Rectal smooth muscle tissue (tissue), 1 donor: ENCODE results near the gene ACE.

Source experiments
- H3K27ac ChIP-seq: one replicate; pipeline ENCODE4 v1.7.0; 2013; ENCODE audit warnings: low read depth, low read length, inconsistent platforms
- H3K27me3 ChIP-seq: one replicate; pipeline ENCODE4 v1.7.0; 2013; ENCODE audit warnings: low read length; ENCODE audit not compliant: control insufficient read depth, insufficient read depth
- H3K36me3 ChIP-seq: one replicate; pipeline ENCODE4 v1.7.0; 2013; ENCODE audit warnings: low read length; ENCODE audit not compliant: control insufficient read depth, insufficient read depth
- H3K4me1 ChIP-seq: one replicate; pipeline ENCODE4 v1.7.0; 2013; ENCODE audit warnings: low read length; ENCODE audit not compliant: control insufficient read depth, insufficient read depth
- H3K4me3 ChIP-seq: one replicate; pipeline ENCODE4 v1.7.0; 2013; ENCODE audit warnings: low read length
- H3K9ac ChIP-seq: one replicate; pipeline ENCODE4 v1.7.0; 2013; ENCODE audit warnings: low read length

ACE gene

GRCh38 chr17:63491413-63491812, 14.6 kb downstream of the ACE start:
- Histone ChIP-seq H3K27me3 (no peaks in the 10 kb centered on the region), H3K4me1 (no peaks in the 10 kb centered on the region), H3K27ac (no peak overlapping the region), H3K9ac (no peak overlapping the region), H3K4me3 (no peak overlapping the region), H3K36me3 (no peaks in the 10 kb centered on the region)

GRCh38 chr17:63491977-63492618, 15.2 kb downstream of the ACE start:
- no peaks in the 10 kb centered on the region for H3K4me1 ChIP-seq
- H3K27me3 ChIP-seq, result no peaks in the 10 kb centered on the region
- no peak overlapping the region for H3K9ac ChIP-seq
- no peaks in the 10 kb centered on the region for H3K36me3 ChIP-seq
- H3K27ac ChIP-seq, result no peak overlapping the region
- H3K4me3 ChIP-seq, result no peak overlapping the region

DNA sequence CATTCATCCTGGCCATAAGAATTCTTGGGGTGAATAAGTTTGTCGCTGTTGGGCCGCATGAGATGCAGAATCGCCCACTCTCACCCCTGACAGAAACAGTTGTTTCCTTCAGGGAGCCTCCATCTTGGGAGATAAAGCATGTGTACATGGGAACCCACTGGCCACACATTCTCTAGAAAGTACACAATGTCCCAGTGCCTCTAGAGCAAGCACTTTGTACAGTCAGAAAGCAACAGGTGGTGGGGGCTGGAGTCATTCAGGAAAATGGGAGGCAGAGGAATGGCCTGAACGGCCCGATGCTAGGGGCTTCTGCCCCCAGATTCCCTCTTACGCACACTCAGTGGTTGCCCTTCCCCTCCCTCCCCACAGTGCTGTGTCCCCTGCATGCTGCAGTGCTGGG, 16.1 kb downstream of the ACE start:
- no peak overlapping the region for H3K27ac ChIP-seq
- H3K36me3 ChIP-seq, result no peaks in the 10 kb centered on the region
- H3K4me1 ChIP-seq, result no peaks in the 10 kb centered on the region

GRCh38 chr17:63493411-63493810, 16.6 kb downstream of the ACE start:
- H3K36me3 ChIP-seq, result no peaks in the 10 kb centered on the region
- H3K4me1 ChIP-seq, result no peaks in the 10 kb centered on the region
- H3K27ac ChIP-seq, result no peak overlapping the region
- H3K9ac ChIP-seq, result no peak overlapping the region
- H3K27me3 ChIP-seq, result no peaks in the 10 kb centered on the region
- H3K4me3 ChIP-seq, result no peak overlapping the region

More for the DNA sequence above, 16.1 kb downstream of the ACE start:
- Histone ChIP-seq H3K4me3 (no peak overlapping the region), H3K27me3 (no peaks in the 10 kb centered on the region), H3K9ac (no peak overlapping the region)

DNA sequence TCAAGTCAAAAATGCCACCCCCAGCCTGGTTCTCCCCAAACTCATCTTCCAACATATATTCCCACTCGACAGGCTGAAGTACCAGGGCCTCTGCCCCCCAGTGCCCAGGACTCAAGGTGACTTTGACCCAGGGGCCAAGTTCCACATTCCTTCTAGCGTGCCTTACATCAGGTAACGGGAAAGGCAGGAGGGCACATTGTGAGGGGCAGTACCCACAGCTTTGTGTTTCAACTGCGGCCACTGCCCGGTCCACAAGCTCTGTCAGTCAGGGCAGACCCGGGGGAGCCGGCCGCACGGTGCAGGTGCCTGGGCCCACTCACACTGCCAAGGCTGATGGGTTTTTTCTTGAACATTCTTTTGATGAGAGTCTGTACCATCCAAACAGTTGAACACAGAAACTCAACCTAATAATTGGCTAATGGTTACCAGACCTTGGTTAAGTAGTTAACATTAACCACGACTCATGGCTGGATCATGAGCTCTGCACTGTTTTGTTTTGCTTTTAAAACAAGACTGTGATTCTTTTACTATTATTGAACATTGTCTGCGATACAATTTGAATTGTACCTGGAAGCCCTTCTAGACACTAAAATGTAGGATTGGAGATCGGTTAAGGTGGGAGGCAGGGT, 17.6 kb downstream of the ACE start:
- Histone ChIP-seq H3K4me3 (no peak overlapping the region), H3K27me3 (no peaks in the 10 kb centered on the region), H3K36me3 (no peaks in the 10 kb centered on the region), H3K4me1 (no peaks in the 10 kb centered on the region), H3K9ac (no peak overlapping the region), H3K27ac (no peak overlapping the region)

DNA sequence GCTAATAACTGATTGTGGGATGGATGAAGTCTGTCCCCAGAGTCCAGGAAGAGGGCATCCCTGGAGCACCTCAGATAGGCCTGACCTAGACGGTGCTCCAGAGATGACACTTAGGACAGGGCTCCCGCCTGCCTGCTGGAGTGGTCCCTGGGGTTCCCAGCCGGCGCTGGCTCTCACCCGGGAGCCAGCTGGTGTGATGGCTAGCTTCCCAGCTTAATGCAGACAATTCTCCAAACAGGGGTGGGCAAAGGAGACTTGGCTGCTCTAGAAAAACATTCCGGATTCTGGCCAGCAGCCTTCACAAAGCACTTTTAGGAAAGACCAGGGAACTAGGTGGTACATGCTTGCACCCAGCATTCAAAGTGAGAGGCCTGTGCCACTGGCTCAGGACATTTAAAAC, 18.6 kb downstream of the ACE start:
- no peaks in the 10 kb centered on the region for H3K27me3 ChIP-seq
- H3K9ac ChIP-seq, result no peak overlapping the region
- H3K4me3 ChIP-seq, result no peak overlapping the region
- H3K27ac ChIP-seq, result no peak overlapping the region
- no peaks in the 10 kb centered on the region for H3K4me1 ChIP-seq
- H3K36me3 ChIP-seq, result no peaks in the 10 kb centered on the region

GRCh38 chr17:63496177-63496576, 19.3 kb downstream of the ACE start:
- Histone ChIP-seq H3K4me3 (no peak overlapping the region), H3K36me3 (no peaks in the 10 kb centered on the region), H3K4me1 (no peaks in the 10 kb centered on the region), H3K27ac (no peak overlapping the region), H3K27me3 (no peaks in the 10 kb centered on the region), H3K9ac (no peak overlapping the region)

DNA sequence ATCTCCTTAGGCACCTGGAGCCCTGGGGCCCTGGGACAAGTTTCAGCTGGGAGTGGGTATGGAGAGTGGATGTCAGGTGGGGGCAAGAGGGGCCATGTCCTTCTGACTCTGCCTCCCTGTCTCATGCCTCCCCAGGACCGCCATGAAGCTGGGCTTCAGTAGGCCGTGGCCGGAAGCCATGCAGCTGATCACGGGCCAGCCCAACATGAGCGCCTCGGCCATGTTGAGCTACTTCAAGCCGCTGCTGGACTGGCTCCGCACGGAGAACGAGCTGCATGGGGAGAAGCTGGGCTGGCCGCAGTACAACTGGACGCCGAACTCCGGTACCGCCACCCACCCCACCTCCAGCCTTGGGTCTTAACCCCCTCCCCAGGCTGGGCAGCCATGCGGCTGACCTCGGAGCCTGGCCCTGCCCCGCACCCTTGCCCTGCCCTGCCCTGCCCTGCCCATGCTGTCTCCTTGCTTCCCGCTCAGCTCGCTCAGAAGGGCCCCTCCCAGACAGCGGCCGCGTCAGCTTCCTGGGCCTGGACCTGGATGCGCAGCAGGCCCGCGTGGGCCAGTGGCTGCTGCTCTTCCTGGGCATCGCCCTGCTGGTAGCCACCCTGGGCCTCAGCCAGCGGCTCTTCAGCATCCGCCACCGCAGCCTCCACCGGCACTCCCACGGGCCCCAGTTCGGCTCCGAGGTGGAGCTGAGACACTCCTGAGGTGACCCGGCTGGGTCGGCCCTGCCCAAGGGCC, 20.0 kb downstream of the ACE start:
- H3K27me3 ChIP-seq, result no peaks in the 10 kb centered on the region
- no peaks in the 10 kb centered on the region for H3K36me3 ChIP-seq
- no peak overlapping the region for H3K9ac ChIP-seq
- H3K4me3 ChIP-seq, result no peak overlapping the region
- no peaks in the 10 kb centered on the region for H3K4me1 ChIP-seq
- H3K27ac ChIP-seq, result no peak overlapping the region

DNA sequence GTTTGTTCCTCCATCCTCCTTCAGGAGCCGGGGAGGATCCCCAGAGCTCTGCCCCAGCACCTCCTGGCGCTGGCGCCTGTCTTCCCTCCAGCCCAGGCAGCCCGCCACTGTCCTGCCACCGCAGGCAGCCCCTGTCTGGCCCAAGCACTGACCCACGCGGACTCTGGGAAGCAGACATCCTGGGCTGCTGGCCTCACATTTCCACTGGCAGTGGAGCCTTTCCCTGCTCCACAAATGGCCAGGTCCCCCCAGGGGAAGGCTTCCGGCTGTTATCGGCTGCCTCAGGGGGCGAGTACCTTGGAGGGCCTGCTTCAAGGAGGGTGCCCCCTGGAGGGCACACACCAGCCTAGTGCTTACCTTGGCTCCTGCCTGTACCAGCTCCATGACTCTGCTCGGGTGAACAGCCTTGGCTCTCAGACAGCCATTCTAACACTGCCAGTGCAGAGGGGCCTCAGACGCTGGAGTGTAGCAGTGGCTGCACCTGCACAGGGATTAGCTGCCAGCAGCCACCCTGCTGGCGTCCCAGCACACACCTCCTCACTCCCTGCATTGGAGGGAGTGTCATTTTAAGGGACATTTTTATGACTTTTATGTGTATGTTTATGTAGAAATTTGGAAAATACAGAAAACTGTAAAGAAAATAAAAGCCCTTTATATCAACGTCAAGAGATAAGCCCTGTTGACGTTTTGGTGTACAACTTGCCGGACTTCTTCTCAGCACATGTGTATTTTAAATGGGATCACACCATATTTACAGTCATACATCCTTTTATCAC, 21.0 kb downstream of the ACE start:
- H3K4me3 ChIP-seq, result no peak overlapping the region
- no peak overlapping the region for H3K9ac ChIP-seq
- no peak overlapping the region for H3K27ac ChIP-seq
- no peaks in the 10 kb centered on the region for H3K4me1 ChIP-seq
- H3K36me3 ChIP-seq, result no peaks in the 10 kb centered on the region
- H3K27me3 ChIP-seq, result no peaks in the 10 kb centered on the region

- no peak overlapping the region for H3K27ac ChIP-seq
- H3K4me3 ChIP-seq, result no peak overlapping the region
- no peak overlapping the region for H3K9ac ChIP-seq
- H3K4me1 ChIP-seq, result no peaks in the 10 kb centered on the region
- no peaks in the 10 kb centered on the region for H3K27me3 ChIP-seq
- no peaks in the 10 kb centered on the region for H3K36me3 ChIP-seq
These were observed 21.9 kb downstream of the ACE start for GRCh38 chr17:63498626-63499195.

- H3K9ac ChIP-seq, result no peak overlapping the region
- H3K4me3 ChIP-seq, result no peak overlapping the region
- H3K27me3 ChIP-seq, result no peaks in the 10 kb centered on the region
- H3K36me3 ChIP-seq, result no peaks in the 10 kb centered on the region
- no peak overlapping the region for H3K27ac ChIP-seq
- no peaks in the 10 kb centered on the region for H3K4me1 ChIP-seq
These were observed 23.9 kb downstream of the ACE start for GRCh38 chr17:63500543-63501390.
